Omental fat pad (tissue), 4 donors: ENCODE data around the gene MKNK2. TPM values are rescaled to one million over a fixed set of nuclear protein-coding genes. Genes with fewer than 3 reads are reported as not detected.

Source experiments
- ATAC-seq: fragments of 150-250 bp; one replicate; pipeline ENCODE4 v1.9.1; 2016; ENCODE audit warnings: mild to moderate bottlenecking, moderate library complexity; ENCODE audit not compliant: low FRiP score
- DNase-seq: peaks from one replicate; pipeline ENCODE4 v3.0.0-alpha.2; 2019; ENCODE audit warnings: low spot score
- CTCF ChIP-seq, 3 donors: fragments of 450-650 bp; IDR thresholded peaks; one replicate each; pipeline ENCODE4 v1.5.1; 2016 to 2017; ENCODE audit warnings: antibody characterized with exemption in 3 of 3, mild to moderate bottlenecking in 3 of 3, moderate library complexity in 2 of 3
- total RNA-seq, 4 donors: library from RNA; depleted of rRNA; stranded (reverse); fragments of >200 nt; gene quantifications; one replicate each; pipeline ENCODE4 v1.1.0, GENCODE V29; 2016

Gene MKNK2
- total RNA-seq, 4 donors from 2014 or later: 133 to 232 (median 178) TPM

GRCh38 chr19:2026770-2027169 lies 24.3 kb downstream of the MKNK2 start:
- TF ChIP-seq CTCF (IDR thresholded peaks at IDR 0.05): no peak
- DNase-seq: no peak
- no peak for ATAC-seq

- no peak for ATAC-seq
- no peak for TF ChIP-seq CTCF (IDR thresholded peaks at IDR 0.05)
- DNase-seq: no peak
Measured at GRCh38 chr19:2022289-2022688, 28.8 kb downstream of the MKNK2 start.

- DNase-seq (no peak), ATAC-seq (no peak)
- no peak for TF ChIP-seq CTCF (IDR thresholded peaks at IDR 0.05)
Measured at GRCh38 chr19:2021453-2022140, 29.4 kb downstream of the MKNK2 start.

- TF ChIP-seq CTCF (IDR thresholded peaks at IDR 0.05): no peak
- DNase-seq: no peak
- ATAC-seq: no peak
Measured at GRCh38 chr19:2018752-2019151, 32.3 kb downstream of the MKNK2 start.

DNA sequence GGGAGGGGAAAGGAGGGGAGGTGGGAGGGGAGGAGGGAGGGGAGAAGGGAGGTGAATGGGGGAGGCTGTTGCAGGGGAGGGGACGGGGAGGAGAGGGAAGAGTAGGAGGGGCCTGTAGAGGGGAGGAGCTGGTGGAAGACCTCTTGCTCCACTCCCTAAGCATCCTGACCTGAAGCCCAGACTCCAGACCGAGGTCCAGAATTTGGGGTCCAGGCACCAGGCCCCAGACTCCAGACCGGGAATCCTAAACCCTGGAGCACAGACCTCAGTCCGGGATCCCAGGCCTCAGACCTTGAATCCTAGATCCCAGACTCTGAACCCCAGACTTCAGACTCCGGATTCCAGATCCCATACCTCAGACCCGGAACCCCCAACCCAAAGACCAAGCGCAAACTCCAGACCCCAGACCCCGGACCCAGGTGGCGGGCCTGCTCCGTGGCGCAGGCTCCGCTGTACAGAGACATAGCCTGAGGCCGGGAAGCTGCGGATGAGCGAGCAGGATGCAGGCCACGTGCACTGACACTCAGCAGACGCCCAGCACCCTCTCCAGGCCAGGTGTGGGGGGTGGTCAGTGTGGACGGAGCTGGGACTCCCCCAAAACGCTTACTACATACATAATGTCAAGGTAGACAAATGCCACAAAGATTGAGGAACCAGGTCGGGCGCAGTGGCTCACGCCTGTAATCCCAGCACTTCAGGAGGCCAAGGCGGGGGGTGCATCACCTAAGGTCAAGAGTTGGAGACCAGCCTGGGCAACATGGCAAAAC lies 34.8 kb downstream of the MKNK2 start:
- DNase-seq (no peak), ATAC-seq (peak; percentile 75)
- TF ChIP-seq CTCF (IDR thresholded peaks at IDR 0.05): no peak

DNA sequence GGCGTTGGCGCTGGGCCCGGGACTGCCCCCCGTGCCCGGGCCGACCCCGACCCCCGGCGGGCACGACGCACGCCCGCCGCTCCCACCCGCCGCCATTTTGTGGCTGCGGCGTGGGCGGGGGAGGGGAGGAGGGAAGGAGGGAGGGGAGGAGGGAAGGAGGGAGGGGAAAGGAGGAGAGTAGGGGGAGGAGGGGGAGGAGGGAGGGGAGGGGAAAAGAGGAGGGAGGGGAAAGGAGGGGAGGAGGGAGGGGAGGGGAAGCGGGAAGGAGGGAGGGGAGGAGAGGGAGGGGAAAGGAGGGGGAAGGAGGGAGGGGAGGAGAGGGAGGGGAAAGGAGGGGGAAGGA lies 35.5 kb downstream of the MKNK2 start, which contains the start of gene BTBD2:
Gene BTBD2, minus strand, starts transcription at position 107 of the 343 bp plus-strand sequence. Its CDS starts 11 bp downstream, at position 96.
- DNase-seq (no peak), ATAC-seq (peak; percentile 29)
- no peak for TF ChIP-seq CTCF (IDR thresholded peaks at IDR 0.05)
